T-helper 1 cell treated with Interleukin-12 subunit alpha and Interleukin-12 subunit beta and Interleukin-4 antibody, amounts not matched to agents 30 μg/mL and 1 μg/mL, for 36 hours (primary cell): ENCODE measurements around the gene CCDC112.
"Not testable (repeated sequence)": the region's sequence is repeated elsewhere in the genome, so short reads cannot be mapped to it uniquely, and the experiment has no call there.

Experiments used
- H3K27ac Mint-ChIP-seq: one replicate; pipeline ENCODE4 v1.8.0; 2021; ENCODE audit warnings: mild to moderate bottlenecking, mixed read lengths
- H3K27me3 Mint-ChIP-seq: one replicate; pipeline ENCODE4 v1.8.0; 2021; ENCODE audit warnings: low read depth, mixed read lengths
- H3K36me3 Mint-ChIP-seq: one replicate; pipeline ENCODE4 v1.8.0; 2021; ENCODE audit warnings: low read depth, mixed read lengths
- H3K4me1 Mint-ChIP-seq: one replicate; pipeline ENCODE4 v1.8.0; 2021; ENCODE audit warnings: low read depth, mixed read lengths
- H3K4me3 Mint-ChIP-seq: one replicate; pipeline ENCODE4 v1.8.0; 2021; ENCODE audit warnings: mild to moderate bottlenecking, moderate library complexity, mixed read lengths
- H3K9me3 Mint-ChIP-seq: one replicate; pipeline ENCODE4 v1.8.0; 2021; ENCODE audit warnings: mixed read lengths

CCDC112 gene

DNA sequence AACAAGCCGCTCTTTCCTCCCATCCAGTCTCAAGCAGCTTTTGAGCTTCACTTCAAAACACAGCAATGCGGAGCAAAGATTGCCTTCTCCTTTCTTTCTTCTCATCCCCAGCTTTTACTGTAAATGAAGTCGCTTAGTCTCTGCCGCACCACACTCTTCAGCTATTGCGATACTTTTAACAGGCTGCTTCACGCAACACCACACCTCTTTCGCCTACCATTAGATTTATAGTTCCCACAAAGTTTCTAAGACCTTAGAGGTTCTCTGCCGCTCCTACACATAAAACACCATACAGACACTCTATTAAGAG, 34.5 kb downstream of the CCDC112 start:
- Mint-ChIP-seq H3K4me3 (peak overlapping the region; percentile 92), H3K27me3 (no peaks in the 10 kb centered on the region), H3K9me3 (peaks cover 12% of the 10 kb centered on the region), H3K27ac (peak overlapping the region; percentile 87), H3K4me1 (peaks cover 27% of the 10 kb centered on the region), H3K36me3 (peaks cover 14% of the 10 kb centered on the region)

DNA sequence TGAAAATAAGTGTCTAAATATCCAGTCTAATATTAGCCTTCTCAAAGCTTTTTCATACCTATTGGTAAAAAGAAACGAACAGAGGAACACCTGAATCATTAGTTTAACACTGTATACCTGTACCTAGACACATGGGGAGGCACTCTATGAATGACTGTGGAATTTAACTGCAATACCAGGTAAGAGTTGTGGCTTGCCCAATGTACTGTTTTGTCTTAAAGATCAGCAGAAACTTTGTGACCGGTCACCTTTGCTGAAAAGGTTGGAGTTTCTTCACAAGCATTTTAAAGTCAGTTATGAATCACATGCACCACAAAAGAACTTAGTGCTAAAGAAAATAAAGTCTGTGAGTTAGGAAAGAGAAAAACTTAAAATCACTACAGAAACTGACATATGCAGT, 36.2 kb downstream of the CCDC112 start:
- Mint-ChIP-seq H3K4me3 (no peak overlapping the region), H3K4me1 (peaks cover 31% of the 10 kb centered on the region), H3K9me3 (peaks cover 12% of the 10 kb centered on the region), H3K27ac (no peak overlapping the region), H3K27me3 (no peaks in the 10 kb centered on the region), H3K36me3 (peaks cover 21% of the 10 kb centered on the region)

DNA sequence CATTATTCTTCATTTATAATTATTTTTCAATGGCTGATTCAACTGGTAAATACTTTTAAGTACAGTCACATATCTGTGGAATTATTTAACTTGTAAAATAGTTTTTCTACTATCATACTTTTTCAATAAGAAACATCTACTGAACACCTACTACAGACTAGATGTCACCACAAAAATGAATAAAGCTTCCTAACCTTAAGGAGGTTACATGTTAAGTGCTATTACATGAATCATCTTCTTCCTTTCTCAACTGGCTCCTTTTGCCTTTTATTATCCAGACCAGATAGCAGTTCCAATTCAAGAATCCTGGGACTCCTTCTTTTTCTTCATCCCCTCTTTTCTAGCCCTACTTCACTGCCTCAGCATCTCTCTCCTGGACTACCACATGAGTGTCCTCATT, 38.5 kb downstream of the CCDC112 start:
- no peak overlapping the region for H3K4me3 Mint-ChIP-seq
- no peak overlapping the region for H3K27ac Mint-ChIP-seq
- H3K4me1 Mint-ChIP-seq: peaks cover 34% of the 10 kb centered on the region

DNA sequence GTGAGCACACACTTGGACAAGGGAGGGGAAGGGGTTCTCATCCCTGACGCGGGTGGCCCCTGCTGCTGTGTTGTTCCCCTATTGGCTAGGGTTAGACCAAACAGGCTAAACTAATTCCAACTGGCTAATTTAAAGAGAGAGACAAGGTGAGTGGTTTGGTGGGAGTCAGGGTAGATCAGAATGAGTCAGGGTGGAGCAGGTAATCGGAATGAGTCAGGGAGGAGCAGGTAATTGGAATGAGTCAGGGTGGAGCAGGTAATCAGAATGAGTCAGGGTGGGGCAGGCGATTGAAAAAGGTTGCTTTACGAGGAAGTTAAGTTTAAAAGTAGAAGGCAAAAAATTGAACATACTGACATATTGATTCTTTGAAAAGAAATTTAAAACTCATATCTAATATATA, 47.1 kb downstream of the CCDC112 start:
- H3K27ac Mint-ChIP-seq, H3K9me3 Mint-ChIP-seq, H3K27me3 Mint-ChIP-seq, H3K4me3 Mint-ChIP-seq, H3K4me1 Mint-ChIP-seq, H3K36me3 Mint-ChIP-seq: not testable (repeated sequence)

More for the DNA sequence above, 38.5 kb downstream of the CCDC112 start:
- Mint-ChIP-seq H3K36me3 (peaks cover 21% of the 10 kb centered on the region), H3K27me3 (no peaks in the 10 kb centered on the region), H3K9me3 (peaks cover 2% of the 10 kb centered on the region)

DNA sequence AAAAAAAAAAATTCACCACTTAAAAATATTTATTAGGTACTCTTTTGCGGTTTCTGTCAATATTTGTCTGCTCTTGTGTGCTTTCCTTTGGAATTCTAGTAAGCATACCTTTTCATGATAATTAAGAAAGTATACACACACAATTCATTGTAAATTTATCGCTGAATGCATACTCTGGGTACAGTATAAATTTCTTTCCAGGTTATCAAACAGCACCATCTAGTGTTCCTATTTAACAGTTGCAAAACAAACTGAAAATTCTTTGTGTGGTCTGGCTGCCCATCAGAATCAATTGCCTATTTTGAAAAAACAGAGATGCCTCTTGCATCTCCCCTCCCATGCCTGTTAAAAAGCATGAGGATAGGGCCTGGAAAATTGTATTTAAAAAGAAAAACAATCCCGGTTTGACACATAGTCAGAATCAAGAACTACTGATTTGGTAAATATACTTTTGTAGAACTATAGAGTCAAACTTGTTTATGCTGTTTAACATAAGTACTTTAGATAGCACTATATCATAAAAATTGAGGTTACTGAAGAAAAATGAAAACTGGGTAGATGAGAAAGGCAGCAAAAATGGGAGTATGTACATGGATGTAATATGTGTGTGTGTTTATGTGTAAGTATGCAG, 50.0 kb downstream of the CCDC112 start:
- H3K27me3 Mint-ChIP-seq: no peaks in the 10 kb centered on the region
- H3K4me1 Mint-ChIP-seq: peaks cover 8% of the 10 kb centered on the region
- H3K36me3 Mint-ChIP-seq: peaks cover 2% of the 10 kb centered on the region
- H3K4me3 Mint-ChIP-seq: no peak overlapping the region
- H3K9me3 Mint-ChIP-seq: no peaks in the 10 kb centered on the region
- H3K27ac Mint-ChIP-seq: no peak overlapping the region

DNA sequence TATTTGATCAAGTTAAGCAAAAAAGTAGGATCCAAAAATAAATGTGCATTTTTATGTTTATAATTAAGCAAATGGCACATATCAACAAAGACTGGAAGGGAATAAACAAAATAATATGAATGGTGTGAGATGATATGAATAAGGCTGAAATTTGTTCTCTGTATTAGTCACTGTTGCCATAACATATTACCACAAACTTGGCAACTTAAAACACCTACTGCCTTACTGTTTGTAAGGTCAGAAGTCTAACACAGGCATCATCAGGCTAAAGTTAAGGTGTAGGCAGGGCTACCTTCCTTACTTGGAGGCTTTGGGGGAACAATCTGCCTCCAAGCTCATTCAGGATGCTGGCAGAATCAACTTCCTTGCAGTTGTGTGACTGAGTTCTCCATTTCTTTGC, 53.0 kb downstream of the CCDC112 start:
- H3K27me3 Mint-ChIP-seq: no peaks in the 10 kb centered on the region
- H3K9me3 Mint-ChIP-seq: no peaks in the 10 kb centered on the region
- peaks cover 6% of the 10 kb centered on the region for H3K36me3 Mint-ChIP-seq
- H3K4me1 Mint-ChIP-seq: peaks cover 4% of the 10 kb centered on the region
- H3K27ac Mint-ChIP-seq: no peak overlapping the region
- no peak overlapping the region for H3K4me3 Mint-ChIP-seq

DNA sequence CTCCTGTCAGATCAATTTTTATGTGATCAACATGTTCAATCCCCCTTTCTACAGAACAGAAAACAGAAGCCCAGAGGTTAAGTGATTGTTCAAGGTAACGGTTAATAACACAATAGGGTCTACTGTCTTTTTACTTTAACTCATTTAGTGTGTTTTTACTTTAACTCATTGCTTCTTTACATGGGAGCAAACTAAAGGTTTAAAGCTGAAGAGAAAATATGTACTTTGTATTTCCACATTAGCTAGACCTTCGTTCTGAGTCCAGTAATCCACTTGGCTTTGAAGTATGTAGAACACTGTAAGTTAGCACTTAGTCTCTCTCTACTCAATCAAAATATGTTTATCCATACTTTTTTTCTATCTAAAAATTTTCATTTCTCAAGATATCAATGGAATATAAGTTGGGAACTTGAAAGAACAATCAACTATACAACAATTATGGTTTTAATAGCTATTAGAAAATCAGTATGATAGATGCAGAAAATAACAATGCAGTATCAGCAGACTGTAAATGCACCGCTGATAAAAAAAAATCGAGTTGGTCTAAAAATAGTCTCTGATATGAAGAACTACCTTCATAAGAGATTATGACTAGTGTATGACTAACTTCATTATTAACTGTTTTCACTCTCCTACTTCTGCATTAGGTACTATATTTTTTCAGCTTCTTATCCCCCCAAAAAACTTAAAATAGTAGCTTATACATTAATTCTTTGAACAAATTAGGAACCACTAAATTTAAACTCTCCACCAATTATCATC, 54.4 kb downstream of the CCDC112 start:
- peaks cover 4% of the 10 kb centered on the region for H3K4me1 Mint-ChIP-seq
- H3K4me3 Mint-ChIP-seq: no peak overlapping the region
- H3K36me3 Mint-ChIP-seq: peaks cover 6% of the 10 kb centered on the region
- H3K27me3 Mint-ChIP-seq: no peaks in the 10 kb centered on the region
- H3K9me3 Mint-ChIP-seq: no peaks in the 10 kb centered on the region
- no peak overlapping the region for H3K27ac Mint-ChIP-seq

DNA sequence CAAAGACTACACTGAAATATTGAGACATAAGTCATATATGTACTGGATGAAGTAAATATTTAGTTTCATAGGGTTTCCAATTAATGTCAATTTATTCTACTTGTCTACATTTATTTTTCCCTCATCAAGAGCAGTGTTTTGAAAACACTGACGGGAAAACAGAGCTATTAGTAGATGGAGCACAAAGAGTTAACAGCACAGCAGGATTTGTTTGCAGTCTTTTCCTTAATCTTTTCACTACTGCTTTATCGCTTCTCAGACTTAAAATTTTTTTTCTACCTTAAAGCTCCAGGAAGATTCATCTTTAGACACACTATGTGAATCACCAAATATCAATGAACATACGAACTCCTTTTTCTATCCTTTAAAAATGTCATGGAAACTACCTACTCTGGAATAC, 59.4 kb downstream of the CCDC112 start:
- Mint-ChIP-seq H3K9me3 (no peaks in the 10 kb centered on the region), H3K27me3 (no peaks in the 10 kb centered on the region), H3K27ac (no peak overlapping the region), H3K4me3 (no peak overlapping the region), H3K4me1 (no peaks in the 10 kb centered on the region), H3K36me3 (peaks cover 8% of the 10 kb centered on the region)

DNA sequence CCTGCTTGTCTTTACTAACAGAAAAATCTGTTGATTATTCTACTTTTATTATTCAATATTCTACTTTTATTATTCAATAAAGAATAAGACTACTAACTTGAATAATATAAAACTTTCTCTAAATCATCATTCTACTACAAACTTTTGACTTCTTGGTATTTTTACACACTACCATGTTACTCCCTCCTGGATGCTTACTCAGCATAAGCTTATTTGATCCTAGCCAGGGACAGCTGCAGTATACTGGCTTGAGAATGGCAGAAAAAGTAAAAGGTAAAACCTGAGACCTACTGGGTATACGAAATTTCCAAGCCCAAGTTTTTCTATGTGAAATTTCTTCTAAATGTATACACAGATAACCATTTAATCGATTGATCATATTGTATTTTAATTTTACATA, 59.9 kb downstream of the CCDC112 start:
- H3K27ac Mint-ChIP-seq: no peak overlapping the region
- no peaks in the 10 kb centered on the region for H3K4me1 Mint-ChIP-seq
- no peaks in the 10 kb centered on the region for H3K9me3 Mint-ChIP-seq
- peaks cover 12% of the 10 kb centered on the region for H3K36me3 Mint-ChIP-seq
- no peaks in the 10 kb centered on the region for H3K27me3 Mint-ChIP-seq
- no peak overlapping the region for H3K4me3 Mint-ChIP-seq

DNA sequence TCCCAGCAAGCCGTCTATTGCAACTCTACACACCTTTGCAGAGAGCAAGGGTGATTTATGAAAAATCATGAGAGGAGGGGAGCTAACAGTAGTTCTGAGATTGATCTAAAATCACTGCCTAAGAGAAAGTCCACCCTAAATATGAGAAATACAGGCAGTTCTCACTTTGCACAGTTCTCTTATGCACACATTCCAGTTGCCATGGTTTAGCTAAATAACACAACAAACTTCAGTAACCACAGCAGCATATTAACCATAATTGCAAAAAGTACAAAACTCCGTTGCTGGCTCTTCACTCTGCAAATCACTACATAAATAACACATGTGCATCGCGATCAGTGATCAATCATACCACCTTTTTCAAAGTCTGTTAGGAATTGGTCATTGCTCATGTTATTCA, 64.9 kb downstream of the CCDC112 start:
- Mint-ChIP-seq H3K27me3 (no peaks in the 10 kb centered on the region), H3K9me3 (no peaks in the 10 kb centered on the region), H3K27ac (no peak overlapping the region), H3K36me3 (peaks cover 27% of the 10 kb centered on the region), H3K4me1 (no peaks in the 10 kb centered on the region), H3K4me3 (no peak overlapping the region)

DNA sequence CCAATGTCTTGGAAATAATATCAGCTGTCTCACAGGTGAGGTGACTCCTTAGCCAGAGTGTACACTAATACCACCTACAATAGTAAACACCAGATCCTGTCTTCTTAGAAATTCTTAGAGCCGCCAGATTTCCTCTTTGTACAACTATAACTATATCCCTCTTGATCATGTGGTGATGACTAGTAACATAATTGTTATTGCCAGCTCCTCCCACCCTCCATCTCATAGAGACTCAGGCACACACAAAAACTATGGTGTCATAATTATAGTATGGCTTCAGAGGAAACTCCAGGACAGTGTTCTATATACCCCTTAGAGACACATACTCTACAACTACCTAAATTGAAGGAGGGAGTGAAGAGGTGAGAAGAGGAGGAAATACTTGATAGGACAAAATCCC, 66.8 kb downstream of the CCDC112 start:
- H3K36me3 Mint-ChIP-seq: peaks cover 28% of the 10 kb centered on the region
- H3K9me3 Mint-ChIP-seq: no peaks in the 10 kb centered on the region
- H3K27ac Mint-ChIP-seq: no peak overlapping the region
- no peaks in the 10 kb centered on the region for H3K27me3 Mint-ChIP-seq
- H3K4me1 Mint-ChIP-seq: no peaks in the 10 kb centered on the region
- no peak overlapping the region for H3K4me3 Mint-ChIP-seq

DNA sequence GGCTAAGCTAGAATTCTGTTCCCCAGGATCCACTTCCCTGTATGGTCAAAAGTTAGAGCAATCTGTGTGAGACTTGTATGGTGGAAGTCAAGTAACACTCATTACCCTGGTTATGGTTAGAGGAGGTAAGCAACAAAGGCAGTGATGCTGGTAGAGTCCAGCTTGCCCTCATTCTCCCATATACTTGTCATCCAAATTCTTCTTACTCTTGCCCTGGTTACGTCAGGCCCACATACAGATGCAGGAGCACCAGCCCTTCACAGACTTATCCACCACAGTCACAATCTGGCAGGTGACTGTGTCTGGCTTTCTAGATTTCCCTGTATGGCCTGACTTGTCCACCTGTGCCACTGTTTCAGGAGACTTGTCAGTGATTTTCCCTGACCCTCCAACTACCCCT, 69.2 kb downstream of the CCDC112 start:
- no peaks in the 10 kb centered on the region for H3K9me3 Mint-ChIP-seq
- peaks cover 32% of the 10 kb centered on the region for H3K36me3 Mint-ChIP-seq
- H3K4me1 Mint-ChIP-seq: peaks cover 2% of the 10 kb centered on the region
- H3K4me3 Mint-ChIP-seq: no peak overlapping the region
- H3K27ac Mint-ChIP-seq: no peak overlapping the region
- H3K27me3 Mint-ChIP-seq: no peaks in the 10 kb centered on the region
